ENCODE results near the gene NPHP4. TPM values are rescaled to one million over a fixed set of nuclear protein-coding genes. Genes with fewer than 3 reads are reported as not detected.

NPHP4 gene
- total RNA-seq, 1 experiment from 2014 or later = 20.0 TPM

DNA sequence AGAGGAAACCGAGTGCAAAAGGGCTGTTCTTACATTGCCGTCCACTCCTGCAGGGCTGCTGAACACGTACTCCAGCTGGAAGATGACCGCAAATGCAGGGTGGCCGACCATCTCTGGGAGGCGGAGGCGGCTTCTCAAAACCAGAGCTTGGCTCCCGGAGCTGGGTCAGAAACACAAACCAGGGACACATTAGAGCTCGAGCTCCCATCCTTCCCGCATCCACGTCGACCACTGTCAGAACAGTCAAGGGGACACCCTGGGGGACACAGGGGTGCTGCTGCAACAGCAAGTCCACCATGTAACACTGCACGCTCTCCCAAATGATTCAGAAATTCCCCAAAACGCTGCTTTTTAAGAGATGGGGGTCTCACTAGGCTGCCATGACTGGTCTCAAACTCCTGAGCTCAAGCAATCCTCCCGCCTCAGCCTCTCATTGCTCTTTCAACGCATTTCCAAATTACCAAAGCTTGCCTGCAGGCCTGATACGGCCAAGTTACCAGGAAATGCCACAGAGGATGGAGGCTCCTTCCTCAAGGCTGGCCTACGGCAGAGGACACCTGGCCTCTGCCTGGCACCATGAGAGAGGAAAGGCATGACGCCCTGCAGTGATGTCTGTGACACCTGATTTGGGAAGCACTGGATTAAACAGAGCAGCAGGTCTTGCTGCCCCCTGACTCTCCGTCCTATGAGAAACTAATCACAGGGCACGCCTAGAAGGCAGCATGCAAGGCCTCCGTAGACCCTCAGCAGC lies 45.0 kb downstream of the NPHP4 start:
- no peak for DNase-seq (ENCODE audit: low read depth, low spot score)
- no peak for TF ChIP-seq EGR1 (IDR thresholded peaks at IDR 0.05; ENCODE audit: low read depth)
- Histone ChIP-seq H3K36me3 (ENCODE audit: control insufficient read depth in 1 of 2, insufficient read depth in 2 of 2, low read length in 2 of 2) (peaks cover 4 to 6% of the 10 kb centered on the region in 2 experiments; a peak in 2 of 4 replicates), H3K79me2 (ENCODE audit: insufficient read depth, low read length) (no peaks in the 10 kb centered on the region), H3K27me3 (ENCODE audit: insufficient read depth, low read length) (no peaks in the 10 kb centered on the region), H3K9me2 (ENCODE audit: insufficient read depth) (no peaks in the 10 kb centered on the region), H2AFZ (ENCODE audit: low read depth, low read length, poor library complexity, severe bottlenecking) (no peak overlapping the region), H4K20me1 (ENCODE audit: insufficient read depth) (no peaks in the 10 kb centered on the region), H3K9me3 (ENCODE audit: control insufficient read depth in 1 of 2, insufficient read depth in 1 of 2, low read depth in 1 of 2, low read length in 2 of 2) (no peaks in the 10 kb centered on the region), H3K4me1 (ENCODE audit: control insufficient read depth in 1 of 2, insufficient read depth in 2 of 2, low read length in 2 of 2) (no peaks in the 10 kb centered on the region), H3K27ac (ENCODE audit: low read depth, low read length) (no peak overlapping the region), H3K4me3 (replicated peaks in 1 of 2; ENCODE audit: low read depth in 1 of 2, low read length in 2 of 2) (no peak overlapping the region), H3K9ac (ENCODE audit: low read length) (no peak overlapping the region), H3K4me2 (ENCODE audit: low read length) (no peak overlapping the region)
- ATAC-seq = no peak
- ChIA-PET POLR2A (no interaction called here), CTCF (no interaction called here), RAD21 (ENCODE audit: low non-redundant PET in 1 of 2, low total read pairs in 2 of 2, uncharacterized antibody in 2 of 2, unreplicated experiment in 2 of 2) (no interaction called here)
- no TSS peak for BruUV-seq (replicated peaks)
- intact Hi-C loops (cut with micrococcal nuclease) = no loop called here

DNA sequence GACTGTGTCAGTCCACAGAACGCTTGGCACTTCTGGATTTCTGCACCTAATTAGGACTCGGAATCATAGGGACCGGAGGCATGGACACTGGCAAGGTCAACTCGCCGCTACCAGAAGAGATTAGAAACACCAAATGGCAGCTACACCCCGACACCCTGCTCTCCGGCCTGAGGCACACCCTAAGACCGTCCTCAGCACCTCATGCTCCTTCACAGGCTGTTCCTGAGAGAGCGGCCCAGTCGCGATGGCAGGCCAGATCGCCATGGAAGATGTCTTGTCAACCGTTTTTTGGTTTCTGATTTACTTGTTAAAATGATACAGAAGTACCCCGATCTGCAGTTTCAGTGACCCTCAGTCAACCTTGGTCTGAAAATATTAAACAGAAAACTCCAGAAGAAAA lies 46.8 kb downstream of the NPHP4 start:
- Histone ChIP-seq H2AFZ (ENCODE audit: low read depth, low read length, poor library complexity, severe bottlenecking) (no peak overlapping the region), H3K9ac (ENCODE audit: low read length) (no peak overlapping the region), H3K36me3 (ENCODE audit: control insufficient read depth in 1 of 2, insufficient read depth in 2 of 2, low read length in 2 of 2) (peaks cover 0 to 6% of the 10 kb centered on the region in 2 experiments; a peak in 2 of 4 replicates), H3K4me2 (ENCODE audit: low read length) (no peak overlapping the region), H3K9me2 (ENCODE audit: insufficient read depth) (no peaks in the 10 kb centered on the region), H3K9me3 (ENCODE audit: control insufficient read depth in 1 of 2, insufficient read depth in 1 of 2, low read depth in 1 of 2, low read length in 2 of 2) (no peaks in the 10 kb centered on the region), H4K20me1 (ENCODE audit: insufficient read depth) (no peaks in the 10 kb centered on the region), H3K79me2 (ENCODE audit: insufficient read depth, low read length) (no peaks in the 10 kb centered on the region), H3K4me1 (ENCODE audit: control insufficient read depth in 1 of 2, insufficient read depth in 2 of 2, low read length in 2 of 2) (no peaks in the 10 kb centered on the region), H3K27ac (ENCODE audit: low read depth, low read length) (no peak overlapping the region), H3K27me3 (ENCODE audit: insufficient read depth, low read length) (no peaks in the 10 kb centered on the region), H3K4me3 (replicated peaks in 1 of 2; ENCODE audit: low read depth in 1 of 2, low read length in 2 of 2) (no peak overlapping the region)
- ChIA-PET POLR2A (no interaction called here), RAD21 (ENCODE audit: low non-redundant PET in 1 of 2, low total read pairs in 2 of 2, uncharacterized antibody in 2 of 2, unreplicated experiment in 2 of 2) (no interaction called here), CTCF (no interaction called here)
- ATAC-seq (no peak), DNase-seq (ENCODE audit: low read depth, low spot score) (no peak)
- TF ChIP-seq CEBPB (IDR thresholded peaks at IDR 0.05; ENCODE audit: low read depth) = no peak
- TF ChIP-seq SRF (IDR thresholded peaks at IDR 0.05; ENCODE audit: low read depth) = no peak
- TF ChIP-seq SIN3A (IDR thresholded peaks at IDR 0.05; ENCODE audit: low read depth) = no peak
- no peak for TF ChIP-seq FOSL1 (IDR thresholded peaks at IDR 0.05; ENCODE audit: low read depth)
- no peak for TF ChIP-seq EZH2 (IDR thresholded peaks at IDR 0.05)
- TF ChIP-seq, protein P1, sequence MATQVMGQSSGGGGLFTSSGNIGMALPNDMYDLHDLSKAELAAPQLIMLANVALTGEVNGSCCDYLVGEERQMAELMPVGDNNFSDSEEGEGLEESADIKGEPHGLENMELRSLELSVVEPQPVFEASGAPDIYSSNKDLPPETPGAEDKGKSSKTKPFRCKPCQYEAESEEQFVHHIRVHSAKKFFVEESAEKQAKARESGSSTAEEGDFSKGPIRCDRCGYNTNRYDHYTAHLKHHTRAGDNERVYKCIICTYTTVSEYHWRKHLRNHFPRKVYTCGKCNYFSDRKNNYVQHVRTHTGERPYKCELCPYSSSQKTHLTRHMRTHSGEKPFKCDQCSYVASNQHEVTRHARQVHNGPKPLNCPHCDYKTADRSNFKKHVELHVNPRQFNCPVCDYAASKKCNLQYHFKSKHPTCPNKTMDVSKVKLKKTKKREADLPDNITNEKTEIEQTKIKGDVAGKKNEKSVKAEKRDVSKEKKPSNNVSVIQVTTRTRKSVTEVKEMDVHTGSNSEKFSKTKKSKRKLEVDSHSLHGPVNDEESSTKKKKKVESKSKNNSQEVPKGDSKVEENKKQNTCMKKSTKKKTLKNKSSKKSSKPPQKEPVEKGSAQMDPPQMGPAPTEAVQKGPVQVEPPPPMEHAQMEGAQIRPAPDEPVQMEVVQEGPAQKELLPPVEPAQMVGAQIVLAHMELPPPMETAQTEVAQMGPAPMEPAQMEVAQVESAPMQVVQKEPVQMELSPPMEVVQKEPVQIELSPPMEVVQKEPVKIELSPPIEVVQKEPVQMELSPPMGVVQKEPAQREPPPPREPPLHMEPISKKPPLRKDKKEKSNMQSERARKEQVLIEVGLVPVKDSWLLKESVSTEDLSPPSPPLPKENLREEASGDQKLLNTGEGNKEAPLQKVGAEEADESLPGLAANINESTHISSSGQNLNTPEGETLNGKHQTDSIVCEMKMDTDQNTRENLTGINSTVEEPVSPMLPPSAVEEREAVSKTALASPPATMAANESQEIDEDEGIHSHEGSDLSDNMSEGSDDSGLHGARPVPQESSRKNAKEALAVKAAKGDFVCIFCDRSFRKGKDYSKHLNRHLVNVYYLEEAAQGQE (IDR thresholded peaks at IDR 0.05; ENCODE audit: low read depth) = no peak
- TF ChIP-seq RAD21 (IDR thresholded peaks at IDR 0.05; ENCODE audit: low read depth) = no peak
- TF ChIP-seq, protein P2, sequence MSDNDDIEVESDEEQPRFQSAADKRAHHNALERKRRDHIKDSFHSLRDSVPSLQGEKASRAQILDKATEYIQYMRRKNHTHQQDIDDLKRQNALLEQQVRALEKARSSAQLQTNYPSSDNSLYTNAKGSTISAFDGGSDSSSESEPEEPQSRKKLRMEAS (IDR thresholded peaks at IDR 0.05) = no peak
- no peak for TF ChIP-seq POLR2AphosphoS5 (IDR thresholded peaks at IDR 0.05; ENCODE audit: low read depth, low read length)
- no peak for TF ChIP-seq ZNF274 (IDR thresholded peaks at IDR 0.05; ENCODE audit: low read depth, low read length)
- TF ChIP-seq, protein P3, sequence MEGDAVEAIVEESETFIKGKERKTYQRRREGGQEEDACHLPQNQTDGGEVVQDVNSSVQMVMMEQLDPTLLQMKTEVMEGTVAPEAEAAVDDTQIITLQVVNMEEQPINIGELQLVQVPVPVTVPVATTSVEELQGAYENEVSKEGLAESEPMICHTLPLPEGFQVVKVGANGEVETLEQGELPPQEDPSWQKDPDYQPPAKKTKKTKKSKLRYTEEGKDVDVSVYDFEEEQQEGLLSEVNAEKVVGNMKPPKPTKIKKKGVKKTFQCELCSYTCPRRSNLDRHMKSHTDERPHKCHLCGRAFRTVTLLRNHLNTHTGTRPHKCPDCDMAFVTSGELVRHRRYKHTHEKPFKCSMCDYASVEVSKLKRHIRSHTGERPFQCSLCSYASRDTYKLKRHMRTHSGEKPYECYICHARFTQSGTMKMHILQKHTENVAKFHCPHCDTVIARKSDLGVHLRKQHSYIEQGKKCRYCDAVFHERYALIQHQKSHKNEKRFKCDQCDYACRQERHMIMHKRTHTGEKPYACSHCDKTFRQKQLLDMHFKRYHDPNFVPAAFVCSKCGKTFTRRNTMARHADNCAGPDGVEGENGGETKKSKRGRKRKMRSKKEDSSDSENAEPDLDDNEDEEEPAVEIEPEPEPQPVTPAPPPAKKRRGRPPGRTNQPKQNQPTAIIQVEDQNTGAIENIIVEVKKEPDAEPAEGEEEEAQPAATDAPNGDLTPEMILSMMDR (IDR thresholded peaks at IDR 0.05 in 2 of 3, conservative IDR thresholded peaks at IDR 0.05 in 1 of 3; ENCODE audit: borderline replicate concordance in 1 of 3, insufficient read depth in 1 of 3, low read depth in 2 of 3, low read length in 2 of 3) = no peak
- TF ChIP-seq EGR1 (IDR thresholded peaks at IDR 0.05; ENCODE audit: low read depth) = no peak
- no peak for TF ChIP-seq YY1 (IDR thresholded peaks at IDR 0.05; ENCODE audit: extremely low read depth, insufficient replicate concordance, low read depth, low read length)
- no peak for TF ChIP-seq POLR2A (IDR thresholded peaks at IDR 0.05; ENCODE audit: borderline replicate concordance, extremely low read depth, insufficient read depth, insufficient read length)
- BruUV-seq (replicated peaks) = no TSS peak
- intact Hi-C loops (cut with micrococcal nuclease) = no loop called here
